Measurements from ENCODE around the gene MARCHF4. TPM values are rescaled to one million over a fixed set of nuclear protein-coding genes. Genes with fewer than 3 reads are reported as not detected.

MARCHF4 gene
- total and polyA plus RNA-seq, 4 experiments from 2014 or later: not detected

GRCh38 chr2:216328347-216328746 is 43.9 kb downstream of the MARCHF4 start:
- DNase-seq: peak in 3 of 5 donors; percentile 15 to 20 (median 19)
- ChIA-PET CTCF (ENCODE audit: partially characterized antibody) (interaction anchor here (0.8 to 4.5 kb wide), 7 partner anchors 8 to 83 kb away, joined by 3 to 49 read pairs (median 4); no protein-coding TSS in a partner anchor), POLR2A (ENCODE audit: partially characterized antibody) (no interaction called here)
- Mint-ChIP-seq H3K27me3 (no peaks in the 10 kb centered on the region), H3K4me3 (no peak overlapping the region), H3K4me1 (peaks cover 0 to 3% (median 0%) of the 10 kb centered on the region in 4 donors), H3K36me3 (no peaks in the 10 kb centered on the region), H3K9me3 (no peaks in the 10 kb centered on the region), H3K27ac (no peak overlapping the region)
- Histone ChIP-seq H3K4me1 (ENCODE audit: insufficient read depth, low read length) (no peaks in the 10 kb centered on the region), H3K4me3 (ENCODE audit: low read length in 2 of 2) (no peak overlapping the region), H3K36me3 (ENCODE audit: insufficient read depth, low read length) (no peaks in the 10 kb centered on the region), H3K9me3 (ENCODE audit: control insufficient read depth in 1 of 2, low read length in 2 of 2) (no peaks in the 10 kb centered on the region), H3K27me3 (ENCODE audit: insufficient read depth, low read length) (no peaks in the 10 kb centered on the region), H3K27ac (ENCODE audit: low read depth, low read length) (no peak overlapping the region)
- intact Hi-C loops (cut with micrococcal nuclease): loop anchor here (1.0 kb wide), 1 partner anchor 76 kb away; no protein-coding TSS in a partner anchor

GRCh38 chr2:216327447-216327935 is 44.8 kb downstream of the MARCHF4 start:
- Mint-ChIP-seq H3K27me3 (no peaks in the 10 kb centered on the region), H3K27ac (no peak overlapping the region), H3K9me3 (no peaks in the 10 kb centered on the region), H3K4me3 (no peak overlapping the region), H3K4me1 (peaks cover 0 to 3% (median 0%) of the 10 kb centered on the region in 4 donors), H3K36me3 (no peaks in the 10 kb centered on the region)
- no peak for DNase-seq
- Histone ChIP-seq H3K4me1 (ENCODE audit: insufficient read depth, low read length) (no peaks in the 10 kb centered on the region), H3K4me3 (ENCODE audit: low read length in 2 of 2) (no peak overlapping the region), H3K36me3 (ENCODE audit: insufficient read depth, low read length) (no peaks in the 10 kb centered on the region), H3K27me3 (ENCODE audit: insufficient read depth, low read length) (no peaks in the 10 kb centered on the region), H3K9me3 (ENCODE audit: control insufficient read depth in 1 of 2, low read length in 2 of 2) (no peaks in the 10 kb centered on the region), H3K27ac (ENCODE audit: low read depth, low read length) (no peak overlapping the region)
- CTCF ChIA-PET (ENCODE audit: partially characterized antibody): interaction anchor here (1.4 to 4.5 kb wide), 3 partner anchors 25 to 78 kb away, joined by 5 to 49 read pairs (median 18); no protein-coding TSS in a partner anchor
- POLR2A ChIA-PET (ENCODE audit: partially characterized antibody): no interaction called here
- intact Hi-C loops (cut with micrococcal nuclease): no loop called here

Other genes with a start within 250 kb of the MARCHF4 start
- gene SMARCAL1, start 40.0 kb upstream of the MARCHF4 start, total RNA-seq: 10 to 100 TPM; 26.1 to 26.3 TPM
- gene SMARCAL1, start 40.0 kb upstream of the MARCHF4 start, polyA plus RNA-seq: 10 to 100 TPM; 16.3 to 22.2 TPM
- 1,000 to 10,000 TPM; 3,034 to 3,213 TPM for gene RPL37A, start 126.4 kb upstream of the MARCHF4 start, total RNA-seq
- 1,000 to 10,000 TPM; 1,713 to 3,751 TPM for gene RPL37A, start 126.4 kb upstream of the MARCHF4 start, polyA plus RNA-seq

All from CD4-positive, alpha-beta memory T cell (primary cell).